ENCODE measurements around the gene IFI27L1. TPM values are rescaled to one million over a fixed set of nuclear protein-coding genes. Genes with fewer than 3 reads are reported as not detected.

IFI27L1 gene
- total and polyA plus RNA-seq, 7 donors = 6.5 to 15.0 (median 10.4) TPM

DNA sequence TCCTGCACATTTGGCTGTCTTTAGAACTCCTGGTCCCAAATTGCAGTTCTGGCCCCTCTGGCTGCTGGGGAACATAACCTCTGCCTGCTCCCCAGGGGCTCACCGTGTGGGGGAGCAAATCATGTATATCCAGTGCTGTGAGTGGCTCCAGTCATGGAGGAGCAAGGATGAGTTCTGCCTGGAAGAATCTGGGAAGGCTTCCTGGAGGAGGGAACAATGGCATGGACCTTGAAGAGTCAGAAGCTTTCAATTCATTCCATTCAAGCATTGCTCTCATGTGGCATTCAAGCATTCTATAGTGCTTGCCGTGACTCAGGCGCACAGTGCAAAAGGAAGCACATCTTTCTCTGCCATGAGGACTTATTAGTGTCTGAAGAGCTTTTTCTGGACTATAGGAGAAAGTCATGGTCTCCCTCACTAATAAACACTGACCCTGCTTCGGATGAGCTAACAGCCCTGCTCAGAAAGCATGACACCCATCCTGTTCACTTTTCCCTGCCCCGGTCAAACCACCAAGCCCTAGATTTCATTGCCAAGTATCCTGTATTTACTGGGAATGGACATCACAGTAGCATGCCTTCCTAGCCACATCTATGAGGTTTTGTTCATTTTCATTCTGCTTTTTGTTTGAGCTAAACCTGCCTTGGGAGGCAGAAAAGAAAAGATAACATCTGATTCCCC lies 32.9 kb downstream of the IFI27L1 start:
- H3K9me3 ChIP-seq = no peaks in the 10 kb centered on the region
- DNase-seq (no peak), ATAC-seq (no peak)
- no peaks in the 10 kb centered on the region for H3K36me3 ChIP-seq (ENCODE audit: insufficient read depth in 1 of 2, low read depth in 1 of 2)
- 68 to 71% (median 71%) methylated on average over 5 of the region's 5 CpGs for WGBS, 3 donors
- TF ChIP-seq, protein P1, sequence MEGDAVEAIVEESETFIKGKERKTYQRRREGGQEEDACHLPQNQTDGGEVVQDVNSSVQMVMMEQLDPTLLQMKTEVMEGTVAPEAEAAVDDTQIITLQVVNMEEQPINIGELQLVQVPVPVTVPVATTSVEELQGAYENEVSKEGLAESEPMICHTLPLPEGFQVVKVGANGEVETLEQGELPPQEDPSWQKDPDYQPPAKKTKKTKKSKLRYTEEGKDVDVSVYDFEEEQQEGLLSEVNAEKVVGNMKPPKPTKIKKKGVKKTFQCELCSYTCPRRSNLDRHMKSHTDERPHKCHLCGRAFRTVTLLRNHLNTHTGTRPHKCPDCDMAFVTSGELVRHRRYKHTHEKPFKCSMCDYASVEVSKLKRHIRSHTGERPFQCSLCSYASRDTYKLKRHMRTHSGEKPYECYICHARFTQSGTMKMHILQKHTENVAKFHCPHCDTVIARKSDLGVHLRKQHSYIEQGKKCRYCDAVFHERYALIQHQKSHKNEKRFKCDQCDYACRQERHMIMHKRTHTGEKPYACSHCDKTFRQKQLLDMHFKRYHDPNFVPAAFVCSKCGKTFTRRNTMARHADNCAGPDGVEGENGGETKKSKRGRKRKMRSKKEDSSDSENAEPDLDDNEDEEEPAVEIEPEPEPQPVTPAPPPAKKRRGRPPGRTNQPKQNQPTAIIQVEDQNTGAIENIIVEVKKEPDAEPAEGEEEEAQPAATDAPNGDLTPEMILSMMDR (IDR thresholded peaks at IDR 0.05) = no peak
- no peak overlapping the region for H3K4me3 ChIP-seq
- H3K4me1 ChIP-seq = no peaks in the 10 kb centered on the region
- H3K27ac ChIP-seq = peak overlapping the region; percentile 2
- intact Hi-C loops (cut with DNase I) = no loop called here
- H3K27me3 ChIP-seq (ENCODE audit: insufficient read depth in 3 of 3, low read length in 2 of 3) = peaks cover 0 to 4% (median 0%) of the 10 kb centered on the region in 3 donors

DNA sequence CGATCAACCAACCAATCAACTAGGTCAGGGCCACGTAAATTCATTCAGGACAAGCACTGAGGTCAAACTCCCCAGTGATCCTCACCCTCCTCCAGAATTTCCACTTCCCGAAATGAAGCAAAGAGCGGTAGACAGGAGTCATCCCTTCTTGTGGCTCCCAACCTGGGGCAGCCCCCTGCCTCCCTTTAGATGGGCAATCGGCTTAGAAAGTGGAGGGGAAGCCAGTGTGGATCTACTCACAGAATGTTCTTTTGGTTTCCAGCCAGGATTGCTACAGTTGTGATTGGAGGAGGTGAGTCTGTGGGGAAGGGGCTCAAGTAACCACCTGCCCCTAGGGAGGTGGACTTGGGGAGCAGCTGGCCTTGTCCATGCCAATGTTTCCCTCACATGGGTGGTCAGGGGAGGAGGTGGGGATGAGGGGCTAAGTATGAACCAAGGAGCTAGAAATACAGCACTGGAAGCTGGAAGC lies 33.5 kb downstream of the IFI27L1 start:
- Histone ChIP-seq H3K27me3 (ENCODE audit: insufficient read depth in 3 of 3, low read length in 2 of 3) (peaks cover 0 to 4% (median 0%) of the 10 kb centered on the region in 3 donors), H3K4me1 (no peaks in the 10 kb centered on the region), H3K36me3 (ENCODE audit: insufficient read depth in 1 of 2, low read depth in 1 of 2) (no peaks in the 10 kb centered on the region), H3K4me3 (no peak overlapping the region), H3K9me3 (peaks cover 5% of the 10 kb centered on the region), H3K27ac (peak overlapping the region; percentile 2)
- DNase-seq (no peak), ATAC-seq (no peak)
- intact Hi-C loops (cut with DNase I) = no loop called here
- 61 to 68% (median 66%) methylated on average over 5 of the region's 5 CpGs for WGBS, 3 donors
- TF ChIP-seq, protein P1 (IDR thresholded peaks at IDR 0.05) = no peak

DNA sequence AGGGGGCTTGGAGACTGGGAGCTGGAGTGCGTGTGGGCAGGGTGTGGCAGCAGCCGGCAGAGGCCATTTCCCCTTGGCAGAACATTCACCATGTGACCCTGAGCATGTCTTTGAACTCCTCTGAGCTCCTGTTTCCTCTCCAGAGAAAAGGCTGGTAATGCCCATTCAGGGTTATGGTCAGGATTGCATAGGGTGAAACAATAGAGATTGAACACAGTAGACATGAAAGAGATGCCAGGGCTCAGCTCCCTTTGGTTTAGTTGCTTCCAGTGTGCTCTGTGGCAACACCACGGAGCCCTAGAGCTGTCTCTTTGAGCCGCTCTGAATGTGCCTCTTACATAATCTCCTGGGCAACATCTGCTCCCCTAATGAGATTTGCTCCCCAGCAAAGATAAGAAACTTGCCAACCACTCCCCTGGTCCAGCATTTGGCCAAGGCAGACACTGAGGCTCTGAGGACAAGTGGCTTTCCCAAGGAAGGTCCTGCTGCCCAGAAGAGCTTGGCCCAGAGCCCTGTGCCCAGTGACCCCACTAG lies 34.0 kb downstream of the IFI27L1 start:
- H3K27ac ChIP-seq = peak overlapping the region; percentile 2
- H3K4me3 ChIP-seq = no peak overlapping the region
- WGBS, 3 donors = 19 to 30% (median 24%) methylated on average over 4 of the region's 4 CpGs
- H3K4me1 ChIP-seq = no peaks in the 10 kb centered on the region
- TF ChIP-seq, protein P1 (IDR thresholded peaks at IDR 0.05) = no peak
- peaks cover 6% of the 10 kb centered on the region for H3K9me3 ChIP-seq
- ATAC-seq = peak; percentile 18 to 70 (median 50)
- peaks cover 0 to 4% (median under 1%) of the 10 kb centered on the region in 3 donors for H3K27me3 ChIP-seq (ENCODE audit: insufficient read depth in 3 of 3, low read length in 2 of 3)
- no peaks in the 10 kb centered on the region for H3K36me3 ChIP-seq (ENCODE audit: insufficient read depth in 1 of 2, low read depth in 1 of 2)
- no peak for DNase-seq
- intact Hi-C loops (cut with DNase I) = no loop called here

DNA sequence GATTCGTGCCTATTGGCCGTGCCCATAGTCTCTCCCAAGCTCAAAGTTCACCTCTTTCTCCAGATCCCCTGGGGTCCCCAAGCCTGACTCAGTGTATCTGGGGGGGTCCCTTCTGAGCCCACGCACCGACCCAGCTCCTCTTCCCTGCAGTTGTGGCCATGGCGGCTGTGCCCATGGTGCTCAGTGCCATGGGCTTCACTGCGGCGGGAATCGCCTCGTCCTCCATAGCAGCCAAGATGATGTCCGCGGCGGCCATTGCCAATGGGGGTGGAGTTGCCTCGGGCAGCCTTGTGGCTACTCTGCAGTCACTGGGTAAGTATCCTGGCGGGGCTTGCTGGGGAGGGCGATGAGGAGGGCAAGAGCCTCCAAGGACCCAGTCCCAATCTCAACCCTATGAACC lies 34.5 kb downstream of the IFI27L1 start:
- Histone ChIP-seq H3K27ac (no peak overlapping the region), H3K9me3 (peaks cover 6% of the 10 kb centered on the region), H3K4me1 (no peaks in the 10 kb centered on the region), H3K27me3 (ENCODE audit: insufficient read depth in 3 of 3, low read length in 2 of 3) (peaks cover 0 to 5% (median 4%) of the 10 kb centered on the region in 3 donors), H3K36me3 (ENCODE audit: insufficient read depth in 1 of 2, low read depth in 1 of 2) (no peaks in the 10 kb centered on the region), H3K4me3 (no peak overlapping the region)
- TF ChIP-seq, protein P1 (IDR thresholded peaks at IDR 0.05) = no peak
- intact Hi-C loops (cut with DNase I) = no loop called here
- DNase-seq (no peak), ATAC-seq (no peak)
- WGBS, 3 donors = 79 to 93% (median 88%) methylated on average over 15 of the region's 15 CpGs

All from psoas muscle (tissue), 8 donors.